GM12865 (cell line): Measurements from ENCODE around the gene CDCA7L.

Experiments used
- DNase-seq: peaks from one replicate; pipeline ENCODE4 v3.0.0; 2010; ENCODE audit warnings: low read depth
- H3K4me3 ChIP-seq: 2 replicates; pipeline ENCODE4 v1.5.1; 2011; ENCODE audit warnings: mild to moderate bottlenecking, low read depth, low read length, control low read depth
- CTCF ChIP-seq: IDR thresholded peaks from 2 replicates; pipeline ENCODE4 v1.5.1; 2011; ENCODE audit warnings: low read length, control low read depth, low read depth, inconsistent platforms; ENCODE audit not compliant: insufficient read depth; ENCODE audit errors: missing control alignments

The CDCA7L gene

DNA sequence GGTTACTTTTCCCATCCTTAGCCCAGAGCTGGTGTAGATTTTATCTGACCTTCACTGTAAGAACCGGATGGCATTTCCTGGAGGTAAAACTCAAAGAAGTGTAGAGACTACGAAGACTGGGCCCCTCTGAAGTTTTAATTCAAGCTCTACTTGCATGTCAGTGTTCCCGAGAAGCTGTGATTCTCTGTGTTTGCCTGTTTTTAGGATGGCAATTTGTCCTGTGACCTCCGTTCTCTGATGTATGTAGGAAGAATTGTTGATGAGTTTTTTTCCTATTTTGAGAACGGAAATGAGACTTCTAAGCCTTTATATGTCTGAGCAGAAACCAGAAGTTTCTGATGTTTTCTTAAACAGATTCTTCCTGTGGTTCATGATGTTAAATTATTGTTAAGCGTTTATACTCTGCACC is 94.1 kb downstream of the CDCA7L start:
- H3K4me3 ChIP-seq, result no peak overlapping the region
- no peak for TF ChIP-seq CTCF
- no peak for DNase-seq
